Measurements from ENCODE around the gene TTC39A.

The TTC39A gene

DNA sequence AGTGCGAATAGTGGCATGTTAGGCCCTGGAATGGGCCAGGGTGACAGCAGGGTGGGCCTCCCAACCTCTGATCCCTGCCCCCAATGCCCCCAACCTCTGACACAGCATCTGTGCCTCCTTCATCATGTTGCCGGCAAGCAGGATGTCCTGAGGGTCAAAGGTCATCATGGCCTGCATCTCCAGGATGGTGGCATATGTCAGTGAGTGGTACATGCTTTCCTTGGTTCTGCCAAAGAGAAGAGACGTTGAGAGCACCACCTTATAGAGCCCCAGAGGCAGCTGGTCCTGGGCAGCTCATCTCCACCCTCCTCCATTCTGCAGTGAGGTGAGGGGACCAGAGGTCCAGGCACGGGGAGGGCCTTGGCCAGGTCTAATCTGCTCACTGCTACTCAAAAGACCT is 17.6 kb downstream of the TTC39A start:
- TF ChIP-seq, protein P1, sequence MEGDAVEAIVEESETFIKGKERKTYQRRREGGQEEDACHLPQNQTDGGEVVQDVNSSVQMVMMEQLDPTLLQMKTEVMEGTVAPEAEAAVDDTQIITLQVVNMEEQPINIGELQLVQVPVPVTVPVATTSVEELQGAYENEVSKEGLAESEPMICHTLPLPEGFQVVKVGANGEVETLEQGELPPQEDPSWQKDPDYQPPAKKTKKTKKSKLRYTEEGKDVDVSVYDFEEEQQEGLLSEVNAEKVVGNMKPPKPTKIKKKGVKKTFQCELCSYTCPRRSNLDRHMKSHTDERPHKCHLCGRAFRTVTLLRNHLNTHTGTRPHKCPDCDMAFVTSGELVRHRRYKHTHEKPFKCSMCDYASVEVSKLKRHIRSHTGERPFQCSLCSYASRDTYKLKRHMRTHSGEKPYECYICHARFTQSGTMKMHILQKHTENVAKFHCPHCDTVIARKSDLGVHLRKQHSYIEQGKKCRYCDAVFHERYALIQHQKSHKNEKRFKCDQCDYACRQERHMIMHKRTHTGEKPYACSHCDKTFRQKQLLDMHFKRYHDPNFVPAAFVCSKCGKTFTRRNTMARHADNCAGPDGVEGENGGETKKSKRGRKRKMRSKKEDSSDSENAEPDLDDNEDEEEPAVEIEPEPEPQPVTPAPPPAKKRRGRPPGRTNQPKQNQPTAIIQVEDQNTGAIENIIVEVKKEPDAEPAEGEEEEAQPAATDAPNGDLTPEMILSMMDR (IDR thresholded peaks at IDR 0.05): no peak

DNA sequence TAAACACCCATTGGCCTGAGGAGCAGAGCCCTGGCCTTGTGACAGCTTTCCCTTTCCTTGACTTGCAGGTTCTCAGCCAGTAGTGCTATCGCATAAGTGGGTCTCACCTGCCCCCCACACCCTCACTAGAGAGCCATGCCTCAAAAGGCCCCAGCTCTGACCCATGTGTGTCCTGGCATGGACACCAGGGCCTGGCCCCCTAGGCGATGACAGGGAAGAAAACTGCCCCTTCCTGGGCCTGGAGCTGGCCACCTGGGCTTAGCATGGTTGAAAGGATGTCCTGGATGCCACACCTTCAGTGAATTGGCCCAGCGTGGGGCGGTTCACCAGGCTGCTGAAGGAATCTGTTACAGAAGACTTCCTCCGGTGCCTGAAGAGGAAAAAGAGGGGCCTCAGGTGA is 18.5 kb downstream of the TTC39A start:
- TF ChIP-seq, protein P1 (IDR thresholded peaks at IDR 0.05): no peak

DNA sequence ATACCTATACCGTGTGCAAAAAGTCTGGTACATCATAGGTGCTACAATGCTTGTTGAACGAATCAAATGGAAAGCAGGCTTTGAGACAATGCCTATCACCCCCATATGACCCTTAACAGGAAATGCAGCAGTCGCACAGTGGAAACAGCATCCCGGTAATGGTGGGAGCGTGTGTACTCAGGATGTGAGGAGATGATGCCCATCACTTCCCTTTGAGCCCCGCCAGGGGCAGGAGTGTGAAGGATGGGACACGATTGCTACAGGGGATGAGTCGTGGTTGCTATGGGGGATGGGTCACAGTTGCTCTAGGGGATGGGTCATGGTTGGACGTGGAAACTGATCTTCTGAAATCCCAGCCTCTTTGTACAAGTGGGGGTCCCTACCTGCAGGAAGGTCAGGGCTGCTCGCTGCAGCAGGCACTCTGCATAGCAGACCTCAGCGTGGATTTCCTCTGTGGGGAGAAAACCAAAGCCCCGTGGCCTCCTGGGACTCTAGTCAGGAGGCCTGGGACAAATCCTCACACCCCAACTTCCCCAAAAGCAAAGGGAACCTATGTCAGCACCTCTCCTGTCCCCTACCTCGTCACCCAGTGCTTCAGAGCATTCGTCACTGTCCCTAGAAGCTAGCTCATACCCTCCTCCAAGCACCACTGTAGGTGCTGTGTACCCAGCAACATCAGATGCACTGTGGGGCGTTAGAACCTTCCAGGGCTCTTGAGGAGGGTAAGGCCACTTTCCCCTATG is 19.3 kb downstream of the TTC39A start:
- TF ChIP-seq, protein P1 (IDR thresholded peaks at IDR 0.05): no peak

DNA sequence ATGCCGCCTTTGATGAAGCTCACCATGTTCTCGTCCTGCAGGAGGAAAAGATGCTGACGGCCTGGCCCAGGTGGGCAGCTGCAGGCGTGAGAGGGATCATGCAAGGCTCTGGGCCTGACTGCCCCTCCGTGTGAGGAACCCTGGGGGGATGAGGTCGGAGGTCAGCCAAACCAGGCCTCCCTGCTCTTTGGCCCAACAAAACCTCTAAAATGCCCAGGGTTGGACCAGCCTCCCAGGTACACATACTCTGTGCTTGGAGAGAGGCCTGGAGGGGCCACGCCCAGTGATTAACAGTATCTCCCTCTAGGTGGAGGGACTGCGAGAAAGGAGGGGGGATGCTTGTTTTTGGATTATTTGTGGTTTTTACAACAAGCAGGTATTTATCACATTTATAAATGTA is 21.1 kb downstream of the TTC39A start:
- TF ChIP-seq, protein P1 (IDR thresholded peaks at IDR 0.05): no peak

DNA sequence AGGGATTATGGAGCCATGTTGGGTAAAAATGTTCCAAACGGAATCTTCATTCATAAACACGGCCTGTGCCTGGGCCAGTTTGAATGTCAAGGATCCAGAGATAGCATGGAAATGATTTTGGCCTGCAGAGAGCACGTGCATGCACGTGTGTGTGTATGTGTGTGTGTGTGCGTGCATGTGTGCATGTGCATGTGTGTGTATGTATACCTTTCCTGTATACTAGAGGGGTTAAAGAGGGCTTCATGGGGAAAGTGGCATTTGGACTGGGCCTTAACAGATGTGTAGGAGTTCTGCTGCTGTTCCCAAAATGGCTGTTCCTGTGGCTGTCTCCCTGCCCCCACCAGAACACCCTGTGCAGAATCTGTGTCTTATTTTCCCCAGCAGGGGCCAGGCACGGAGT is 21.7 kb downstream of the TTC39A start:
- TF ChIP-seq, protein P1 (IDR thresholded peaks at IDR 0.05): no peak

DNA sequence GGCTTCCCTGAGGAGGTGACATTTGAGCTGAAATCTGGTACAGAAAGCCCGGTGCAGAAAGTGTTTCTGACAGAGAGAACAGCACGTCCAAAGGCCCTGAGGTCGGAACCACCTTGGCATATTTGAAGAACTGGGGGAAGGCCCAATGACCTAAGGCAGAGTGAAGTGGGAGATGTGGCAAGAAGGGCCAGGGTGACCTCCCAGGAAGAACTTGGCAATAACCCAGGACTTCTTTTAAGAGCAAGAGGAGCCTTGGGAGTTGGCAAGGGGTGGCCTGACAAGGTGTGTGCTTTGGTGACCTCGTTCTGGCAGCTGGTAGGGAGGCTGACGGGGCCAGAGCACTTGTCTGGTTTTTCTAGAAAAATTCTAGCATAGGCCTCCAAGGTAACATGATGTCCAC is 23.4 kb downstream of the TTC39A start:
- TF ChIP-seq, protein P1 (IDR thresholded peaks at IDR 0.05): no peak

DNA sequence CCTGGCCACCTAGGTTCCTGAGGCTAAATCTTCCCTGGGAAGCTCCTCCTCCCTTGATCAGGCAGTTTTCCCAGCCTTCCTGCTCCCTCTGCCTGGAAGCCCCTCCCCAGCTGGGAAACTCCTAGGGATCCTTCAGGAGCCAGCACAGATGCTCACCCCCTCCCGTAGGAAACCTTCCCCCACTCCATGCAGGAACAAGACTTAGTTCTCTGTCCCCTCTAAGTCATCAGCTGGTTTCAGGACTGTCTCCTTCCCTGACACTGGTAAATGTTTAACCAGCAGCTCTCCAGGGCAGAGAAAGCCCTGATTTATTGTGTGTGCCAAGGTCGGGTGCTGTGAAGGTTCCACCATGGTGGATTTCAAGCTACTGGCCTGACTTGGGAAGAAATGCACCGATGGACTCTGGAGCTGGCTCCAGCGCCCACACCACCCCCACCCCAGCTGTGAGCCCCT is 25.0 kb downstream of the TTC39A start:
- TF ChIP-seq, protein P1 (IDR thresholded peaks at IDR 0.05): no peak

DNA sequence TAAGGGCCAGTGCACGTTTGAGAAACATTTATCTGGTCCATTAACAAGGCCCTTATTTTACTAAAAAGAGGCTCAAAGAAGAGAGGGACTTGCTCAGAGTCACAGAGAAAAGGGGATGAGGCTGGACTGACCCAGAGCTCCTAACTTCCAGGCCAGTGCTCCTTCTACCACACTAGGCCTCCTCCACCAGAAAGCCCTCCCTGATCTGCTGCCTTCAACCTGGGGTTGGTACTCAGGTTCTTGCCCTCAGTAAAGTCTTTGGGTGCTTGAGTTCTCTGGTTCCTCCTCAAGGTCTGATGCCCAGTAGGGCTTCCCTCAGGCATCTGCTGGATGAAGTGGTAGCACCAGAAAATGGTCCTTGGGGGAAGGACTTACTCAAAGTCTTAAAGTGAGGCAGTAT is 26.0 kb downstream of the TTC39A start:
- TF ChIP-seq, protein P1 (IDR thresholded peaks at IDR 0.05): no peak

All from LNCAP (cell line).